Psoas muscle (tissue), 8 donors: ENCODE measurements around the gene CFAP58. TPM values are rescaled to one million over a fixed set of nuclear protein-coding genes. Genes with fewer than 3 reads are reported as not detected.

ENCODE experiments used
- ATAC-seq, 4 donors: fragments of 200-7000 bp; cut with Tn5 transposase; one replicate each; pipeline ENCODE4 v1.9.1; 2020; ENCODE audit warnings: moderate library complexity in 3 of 4, mild to moderate bottlenecking in 2 of 4
- DNase-seq, 2 donors: peaks; one replicate each; pipeline ENCODE4 v3.0.0-alpha.2; 2020
- H3K27ac ChIP-seq: fragments of 200-600 bp; one replicate; pipeline ENCODE4 v1.8.0; 2022
- H3K27me3 ChIP-seq, 3 donors: fragments of 200-600 bp in 1 of 3; one replicate each; pipeline versions ENCODE4 v1.6.1 to v1.8.0; 2013 to 2022; ENCODE audit warnings: low read length in 2 of 3, mild to moderate bottlenecking in 2 of 3, moderate library complexity in 1 of 3; ENCODE audit not compliant: insufficient read depth in 3 of 3
- H3K36me3 ChIP-seq, 2 donors: fragments of 200-600 bp in 1 of 2; one replicate each; pipeline versions ENCODE4 v1.6.1 to v1.8.0; 2013 to 2022; ENCODE audit warnings: low read depth in 1 of 2, mild to moderate bottlenecking in 1 of 2, moderate library complexity in 1 of 2; ENCODE audit not compliant: insufficient read depth in 1 of 2
- H3K4me1 ChIP-seq: fragments of 200-600 bp; one replicate; pipeline ENCODE4 v1.8.0; 2022
- H3K4me3 ChIP-seq: fragments of 200-600 bp; one replicate; pipeline ENCODE4 v1.8.0; 2022; ENCODE audit warnings: mild to moderate bottlenecking
- H3K9me3 ChIP-seq: fragments of 200-600 bp; one replicate; pipeline ENCODE4 v1.8.0; 2022
- CTCF ChIP-seq: fragments of 200-600 bp; IDR thresholded peaks from one replicate; pipeline ENCODE4 v1.8.0; 2022; ENCODE audit warnings: antibody characterized with exemption
- WGBS, 3 donors: extraction: QIAGEN DNeasy Blood & Tissue Kit; methylation state at CpG; one replicate each; pipeline versions ENCODE4 v1.1.6 to v1.1.7; 2013; 5-methylcytosine and 5-hydroxymethylcytosine counted together
- intact Hi-C, 2 donors: fragments of 100-400 bp; cut with DNase I; formaldehyde crosslinking; loops; one replicate each; pipeline versions ENCODE4 v1.11.0 to v1.14.2; 2022
- polyA plus RNA-seq, 3 donors: library from polyadenylated mRNA; stranded (reverse); fragments of 200-250 nt; gene quantifications; one replicate each; pipeline ENCODE4 v1.2.3, GENCODE V29; 2013
- total RNA-seq, 4 donors: library from RNA; stranded (reverse); fragmentation: NEBNext Ultra II Directional in 2 of 4; extraction: Animal tissue kit (Norgen Biotek cat#: 25700) in 2 of 4; gene quantifications; one replicate each; pipeline versions ENCODE4 v1.2.1 to v1.2.4, GENCODE V29; 2021 to 2023
- donor health status: healthy with polysubstance abuse.
- donor health status: DM: no; HTN: no; CAD: no; lungs with moderate emphysema.
- donor health status: Bipolar disorder and iron deficiency.
- donor health status: healthy.
- donor health status: DM: yes; HTN: yes; CAD: no.
- donor health status: DM: no; HTN: no; CAD: no.
- donor health status: DM: no; HTN: no; CAD: no.
- donor health status: DM: yes; HTN: yes; CAD: no.

The CFAP58 gene
- total and polyA plus RNA-seq, 7 donors, result 0.04 to 1.4 (median 0.44) TPM

- 14 to 30% (median 19%) methylated on average over 3 of the region's 3 CpGs for WGBS, 3 donors
- H3K27me3 ChIP-seq, result no peaks in the 10 kb centered on the region
- intact Hi-C loops, result no loop called here
- DNase-seq (no peak), ATAC-seq (no peak)
- no peaks in the 10 kb centered on the region for H3K9me3 ChIP-seq
- no peak for TF ChIP-seq CTCF
- H3K36me3 ChIP-seq, result no peaks in the 10 kb centered on the region
- peaks cover 14% of the 10 kb centered on the region for H3K4me1 ChIP-seq
- peak overlapping the region; percentile 54 for H3K27ac ChIP-seq
- no peak overlapping the region for H3K4me3 ChIP-seq
These were observed 10.7 kb upstream of the CFAP58 start for GRCh38 chr10:104342941-104343411.

GRCh38 chr10:104344219-104344618 is 9.4 kb upstream of the CFAP58 start:
- no peak for TF ChIP-seq CTCF
- intact Hi-C loops, result no loop called here
- 41 to 73% (median 59%) methylated on average over 1 of the region's 1 CpG for WGBS, 3 donors
- H3K27me3 ChIP-seq, result no peaks in the 10 kb centered on the region
- H3K36me3 ChIP-seq, result no peaks in the 10 kb centered on the region
- ATAC-seq (peak in 1 of 4 donors; percentile 56), DNase-seq (no peak)
- H3K4me3 ChIP-seq, result no peak overlapping the region
- no peak overlapping the region for H3K27ac ChIP-seq
- peaks cover 14% of the 10 kb centered on the region for H3K4me1 ChIP-seq
- no peaks in the 10 kb centered on the region for H3K9me3 ChIP-seq

- Histone ChIP-seq H3K27me3 (no peaks in the 10 kb centered on the region), H3K27ac (no peak overlapping the region), H3K4me1 (peaks cover 13% of the 10 kb centered on the region), H3K4me3 (no peak overlapping the region), H3K36me3 (no peaks in the 10 kb centered on the region), H3K9me3 (no peaks in the 10 kb centered on the region)
- no peak for TF ChIP-seq CTCF
- ATAC-seq, result no peak
- no peak for DNase-seq
- intact Hi-C loops, result no loop called here
These were observed 8.1 kb upstream of the CFAP58 start for GRCh38 chr10:104345515-104345914.

- Histone ChIP-seq H3K4me3 (no peak overlapping the region), H3K36me3 (no peaks in the 10 kb centered on the region), H3K9me3 (no peaks in the 10 kb centered on the region), H3K27me3 (no peaks in the 10 kb centered on the region), H3K27ac (no peak overlapping the region), H3K4me1 (peaks cover 12% of the 10 kb centered on the region)
- WGBS, 3 donors, result 72 to 73% (median 73%) methylated on average over 4 of the region's 4 CpGs
- no peak for TF ChIP-seq CTCF
- no peak for DNase-seq
- ATAC-seq, result no peak
- intact Hi-C loops, result no loop called here
These were observed 7.7 kb upstream of the CFAP58 start for GRCh38 chr10:104345941-104346340.

- Histone ChIP-seq H3K36me3 (no peaks in the 10 kb centered on the region), H3K27ac (no peak overlapping the region), H3K9me3 (no peaks in the 10 kb centered on the region), H3K4me3 (no peak overlapping the region), H3K27me3 (no peaks in the 10 kb centered on the region), H3K4me1 (peaks cover 12% of the 10 kb centered on the region)
- intact Hi-C loops, result no loop called here
- DNase-seq (no peak), ATAC-seq (no peak)
- 74 to 80% (median 75%) methylated on average over 4 of the region's 4 CpGs for WGBS, 3 donors
- TF ChIP-seq CTCF, result no peak
These were observed 6.2 kb upstream of the CFAP58 start for GRCh38 chr10:104347295-104348045.
